GM12875 (cell line): ENCODE data around the gene DISP3.

Experiments
- H3K4me3 ChIP-seq: one replicate; pipeline ENCODE4 v1.5.1; 2011; ENCODE audit warnings: low read depth, low read length, control low read depth
- TF ChIP-seq, protein P1 (sequence below): IDR thresholded peaks from 2 replicates; pipeline ENCODE4 v1.5.1; 2011; ENCODE audit warnings: low read depth, mild to moderate bottlenecking, control low read depth, inconsistent platforms, low read length, moderate library complexity, borderline replicate concordance; ENCODE audit not compliant: insufficient read depth

The DISP3 gene

DNA sequence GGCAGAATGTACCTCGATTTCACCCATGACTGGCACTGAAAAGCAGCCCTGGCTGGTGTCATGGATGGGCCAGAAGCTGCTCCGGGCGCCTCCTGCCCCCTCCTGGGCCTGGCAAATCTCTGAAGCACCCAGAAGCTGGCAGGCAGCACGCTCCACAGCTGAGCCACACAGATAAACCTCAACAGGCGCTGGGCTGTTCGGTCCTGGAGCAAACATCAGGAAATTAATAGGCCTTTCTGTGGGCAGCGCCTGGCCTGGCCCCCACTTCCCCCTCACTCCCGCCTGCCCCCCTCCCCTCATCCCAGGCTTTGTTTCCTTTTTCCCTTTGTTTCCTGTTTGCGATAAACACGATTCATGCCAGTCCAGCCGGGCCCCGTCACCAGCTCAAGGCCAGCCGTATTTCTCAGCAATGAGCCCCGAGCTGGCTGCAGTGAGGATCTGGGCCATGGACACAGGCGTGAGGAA, 20.1 kb upstream of the DISP3 start:
- TF ChIP-seq, protein P1, sequence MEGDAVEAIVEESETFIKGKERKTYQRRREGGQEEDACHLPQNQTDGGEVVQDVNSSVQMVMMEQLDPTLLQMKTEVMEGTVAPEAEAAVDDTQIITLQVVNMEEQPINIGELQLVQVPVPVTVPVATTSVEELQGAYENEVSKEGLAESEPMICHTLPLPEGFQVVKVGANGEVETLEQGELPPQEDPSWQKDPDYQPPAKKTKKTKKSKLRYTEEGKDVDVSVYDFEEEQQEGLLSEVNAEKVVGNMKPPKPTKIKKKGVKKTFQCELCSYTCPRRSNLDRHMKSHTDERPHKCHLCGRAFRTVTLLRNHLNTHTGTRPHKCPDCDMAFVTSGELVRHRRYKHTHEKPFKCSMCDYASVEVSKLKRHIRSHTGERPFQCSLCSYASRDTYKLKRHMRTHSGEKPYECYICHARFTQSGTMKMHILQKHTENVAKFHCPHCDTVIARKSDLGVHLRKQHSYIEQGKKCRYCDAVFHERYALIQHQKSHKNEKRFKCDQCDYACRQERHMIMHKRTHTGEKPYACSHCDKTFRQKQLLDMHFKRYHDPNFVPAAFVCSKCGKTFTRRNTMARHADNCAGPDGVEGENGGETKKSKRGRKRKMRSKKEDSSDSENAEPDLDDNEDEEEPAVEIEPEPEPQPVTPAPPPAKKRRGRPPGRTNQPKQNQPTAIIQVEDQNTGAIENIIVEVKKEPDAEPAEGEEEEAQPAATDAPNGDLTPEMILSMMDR: no peak
- H3K4me3 ChIP-seq: no peak overlapping the region

DNA sequence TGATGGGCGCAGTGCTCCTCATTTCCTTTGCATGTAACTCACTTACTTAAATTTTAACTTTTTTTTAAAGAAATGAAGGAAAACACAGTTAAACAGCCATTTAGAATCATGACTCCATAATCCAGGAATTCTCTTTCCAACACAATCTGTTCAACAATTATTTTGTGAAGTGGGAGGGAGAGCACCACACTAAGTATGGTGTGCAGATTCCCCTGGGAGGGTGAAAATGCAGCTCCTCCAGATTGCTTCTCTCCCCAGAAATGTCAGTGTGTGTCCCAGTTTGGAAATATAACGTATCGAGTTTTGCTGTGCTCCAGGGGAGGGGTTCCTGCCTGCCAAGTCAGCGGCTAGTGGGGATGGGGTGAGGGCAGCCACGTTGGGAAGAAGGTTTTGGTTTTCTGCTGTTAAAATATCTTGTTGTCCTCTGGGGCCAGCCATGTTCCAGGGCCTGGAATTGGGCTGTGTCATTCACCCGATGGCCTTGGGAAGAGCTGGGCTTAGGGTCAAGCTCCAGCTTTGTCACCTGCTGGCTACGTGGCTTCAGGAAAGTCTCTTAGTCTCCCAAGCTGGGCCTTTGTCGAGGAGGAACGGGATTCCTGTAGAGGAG, 17.3 kb upstream of the DISP3 start:
- TF ChIP-seq, protein P1: no peak
- H3K4me3 ChIP-seq: no peak overlapping the region

DNA sequence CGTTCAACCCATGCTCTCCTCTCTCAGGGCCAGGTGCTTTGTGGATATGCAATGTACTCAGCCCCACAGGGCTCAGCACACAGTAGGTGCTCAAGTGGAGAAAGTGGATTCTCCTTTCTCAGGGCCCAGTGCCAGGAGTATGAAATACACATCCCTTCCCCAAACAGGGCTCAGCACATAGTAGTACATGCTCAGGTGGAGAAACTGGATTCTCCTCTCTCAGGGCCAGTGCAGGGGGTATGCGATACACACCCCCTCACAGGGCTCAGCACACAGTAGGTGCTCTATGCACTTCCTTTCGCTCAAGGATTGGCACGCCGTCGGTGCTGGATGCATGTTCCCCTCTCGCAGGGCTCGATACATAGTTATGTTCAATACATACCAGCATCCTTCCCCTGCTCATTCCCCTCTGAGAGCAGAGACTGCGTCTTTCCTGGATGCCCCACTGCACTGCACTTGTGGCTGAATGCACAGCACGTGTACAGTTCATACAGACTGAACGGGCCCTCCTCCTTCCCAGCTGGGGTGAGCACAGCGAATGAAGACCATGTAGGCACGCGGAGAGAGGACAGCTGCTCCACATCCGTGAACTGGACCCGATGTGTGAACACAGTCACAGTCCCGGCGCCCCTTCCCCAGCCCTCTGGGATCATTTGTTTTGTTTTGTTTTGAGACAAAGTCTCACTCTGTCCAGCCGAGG, 16.6 kb upstream of the DISP3 start:
- H3K4me3 ChIP-seq: no peak overlapping the region
- TF ChIP-seq, protein P1: no peak

DNA sequence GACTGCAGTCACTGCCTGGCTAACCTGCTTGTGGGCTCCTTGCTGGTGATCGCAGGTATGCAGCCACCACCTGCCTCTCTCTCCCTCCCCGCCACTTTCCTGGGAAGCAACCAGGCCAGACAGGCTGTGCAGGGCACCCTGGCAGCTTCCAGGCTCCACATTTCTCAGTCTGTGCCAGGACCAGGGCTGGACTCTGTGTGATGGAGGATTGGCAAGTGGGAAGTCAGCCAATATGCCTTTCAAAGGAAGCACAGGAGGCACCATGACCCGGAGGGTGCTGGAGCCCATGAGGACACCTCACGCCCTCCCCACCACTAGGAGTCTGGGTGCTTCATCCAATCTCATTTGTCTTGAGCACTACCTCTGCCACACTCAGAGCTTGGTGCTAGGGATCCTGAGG, 15.8 kb upstream of the DISP3 start:
- TF ChIP-seq, protein P1: no peak

DNA sequence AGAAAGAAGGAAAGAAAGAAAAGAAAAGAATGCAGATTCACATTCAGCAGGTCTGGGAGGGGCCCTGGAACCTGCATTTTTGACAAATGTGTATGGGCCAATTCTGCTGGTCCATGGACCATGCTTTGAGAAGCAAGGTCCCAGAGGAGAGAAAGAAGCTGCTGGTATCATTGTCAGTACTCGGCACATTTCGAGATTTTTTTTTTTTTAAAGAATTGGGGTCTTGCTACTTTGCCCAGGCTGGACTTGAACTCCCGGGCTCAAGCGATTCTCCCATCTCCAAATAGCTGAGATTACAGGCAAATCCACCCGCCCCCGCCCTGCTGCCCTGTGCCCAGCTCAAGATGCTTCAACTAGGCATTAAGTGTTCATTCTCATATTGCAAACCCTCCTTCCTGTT, 13.6 kb upstream of the DISP3 start:
- TF ChIP-seq, protein P1: no peak

More for the DNA sequence above, 15.8 kb upstream of the DISP3 start:
- H3K4me3 ChIP-seq: no peak overlapping the region

DNA sequence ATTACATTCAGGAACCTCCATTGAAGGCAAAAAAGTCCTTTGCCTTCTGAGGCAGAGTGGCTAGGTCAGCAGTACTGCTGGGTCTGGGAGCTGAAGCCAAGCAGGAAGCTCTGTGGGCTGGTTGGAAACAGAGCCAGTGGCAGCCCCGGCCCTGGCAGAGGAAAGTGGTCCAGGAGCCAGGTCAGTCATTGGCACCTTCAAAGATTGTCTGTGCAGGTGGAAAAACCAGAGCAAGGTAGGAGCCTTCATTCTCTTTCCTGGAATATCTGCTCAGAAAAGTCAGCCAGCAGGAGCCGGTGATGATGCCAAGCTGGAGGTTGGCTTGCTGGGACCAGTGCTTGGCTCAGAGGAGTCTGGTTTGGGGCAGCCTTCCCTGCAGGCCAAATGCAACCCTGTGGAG, 12.5 kb upstream of the DISP3 start:
- H3K4me3 ChIP-seq: no peak overlapping the region
- TF ChIP-seq, protein P1: no peak

More for the DNA sequence above, 13.6 kb upstream of the DISP3 start:
- no peak overlapping the region for H3K4me3 ChIP-seq

DNA sequence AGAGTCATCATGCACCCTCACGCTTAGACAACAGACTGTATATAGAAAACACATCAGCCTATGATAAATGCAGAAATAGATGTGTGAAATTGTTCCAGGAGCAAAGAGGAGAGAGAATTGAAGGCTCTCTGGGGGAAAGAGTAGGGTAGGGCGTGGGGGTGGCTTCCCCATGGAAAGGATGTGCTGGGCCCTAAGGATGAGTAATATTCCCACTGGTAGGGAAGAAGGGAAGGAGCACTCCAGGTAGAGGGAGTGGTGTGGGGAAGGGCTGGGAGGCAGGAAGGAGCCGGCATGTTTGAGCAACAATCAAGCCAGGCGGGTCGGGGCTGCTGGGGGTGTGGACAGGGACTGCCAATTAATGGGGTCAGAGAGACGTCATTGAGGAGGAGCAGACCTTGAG, 10.1 kb upstream of the DISP3 start:
- H3K4me3 ChIP-seq: no peak overlapping the region
- TF ChIP-seq, protein P1: no peak
